SKM-1 (cell line): ENCODE data around the gene DUSP6.

ENCODE experiments used
- DNase-seq: peaks from one replicate; lab custom pipeline; 2025; ENCODE audit not compliant: unreplicated experiment; lab: John Stamatoyannopoulos, UW

The DUSP6 gene

DNA sequence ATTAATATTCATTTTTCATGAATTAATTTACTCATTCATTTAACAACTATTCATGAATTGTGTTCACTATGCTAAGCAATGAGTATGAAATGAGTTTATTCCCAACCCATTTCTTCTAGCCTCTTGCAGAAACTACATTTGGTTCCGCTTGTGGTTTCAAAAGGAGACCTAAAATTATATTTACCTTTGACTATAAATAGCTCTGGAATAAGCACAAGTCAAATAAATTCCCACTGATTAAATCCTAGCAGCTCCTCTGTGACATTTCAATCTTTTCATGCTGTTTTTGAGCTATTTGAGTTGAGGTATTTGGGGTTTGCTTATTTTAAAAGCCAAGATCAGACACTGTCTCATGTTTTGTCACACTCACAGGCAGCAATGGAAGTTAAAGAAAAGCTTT, 46.9 kb downstream of the DUSP6 start:
- DNase-seq: no peak

DNA sequence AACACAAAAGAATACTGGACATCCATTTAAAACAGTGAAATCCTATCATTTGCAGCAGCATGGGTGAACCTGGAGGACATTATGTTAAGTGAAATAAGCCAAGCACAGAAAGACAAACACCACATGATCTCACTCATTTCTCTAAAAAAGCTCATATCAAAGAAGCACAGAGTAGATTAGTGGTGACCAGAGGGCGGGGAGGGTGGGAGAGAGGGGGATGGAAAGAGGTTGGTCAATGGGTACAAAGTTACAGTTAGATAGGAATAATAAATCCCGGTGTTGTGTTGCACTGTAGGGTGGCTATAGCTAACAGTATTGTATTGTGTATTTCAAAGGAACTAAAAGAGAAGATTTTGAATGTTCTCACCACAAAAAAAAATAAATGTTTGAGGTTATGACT, 52.4 kb downstream of the DUSP6 start:
- DNase-seq: no peak

DNA sequence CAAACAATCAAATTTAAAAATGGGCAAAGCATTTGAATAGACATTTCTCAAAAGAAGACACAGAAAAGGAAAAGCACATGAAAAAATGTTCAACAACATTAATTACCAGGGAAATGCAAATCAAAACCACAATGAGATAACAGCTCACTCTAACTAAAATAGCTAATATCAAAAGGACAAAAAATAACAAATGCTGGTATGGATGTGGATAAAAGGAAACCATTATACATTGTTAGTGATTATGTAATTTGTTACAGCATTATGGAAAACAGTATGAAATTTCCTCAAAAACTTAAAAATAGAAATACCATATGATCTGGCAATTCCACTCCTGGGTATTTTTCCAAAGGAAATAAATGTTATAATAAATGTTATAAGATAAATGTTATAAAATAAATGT, 52.9 kb downstream of the DUSP6 start:
- DNase-seq: no peak
